H1 (cell line): ENCODE results near the gene GRIK1. TPM values are rescaled to one million over a fixed set of nuclear protein-coding genes. Genes with fewer than 3 reads are reported as not detected.

Source experiments
- CHD7 ChIP-seq: fragments of 300-600 bp; sonication (generic); IDR thresholded peaks from 2 replicates; pipeline ENCODE4 v1.7.1; 2012; ENCODE audit warnings: low read length, moderate library complexity, mild to moderate bottlenecking, inconsistent platforms; ENCODE audit not compliant: insufficient replicate concordance
- HDAC2 ChIP-seq, 2 experiments: fragments of 300-600 bp in 1 of 2; sonication (generic) in 1 of 2; IDR thresholded peaks; 2 replicates each; pipeline ENCODE4 v1.6.1; 2011 to 2012; ENCODE audit warnings: low read depth in 2 of 2, low read length in 2 of 2, mild to moderate bottlenecking in 2 of 2, moderate library complexity in 2 of 2, borderline replicate concordance in 1 of 2, inconsistent platforms in 1 of 2
- POLR2A ChIP-seq, 2 experiments: IDR thresholded peaks; 1 replicate in 1 of 2; 2 replicates in 1 of 2; pipeline ENCODE4 v1.6.1; 2011; ENCODE audit warnings: low read depth in 2 of 2, low read length in 2 of 2, mild to moderate bottlenecking in 2 of 2; ENCODE audit errors: control extremely low read depth in 1 of 2
- polyA plus RNA-seq, 7 experiments: library from polyadenylated mRNA; depleted of rRNA in 3 of 7; stranded (reverse) in 5 of 7; unstranded in 2 of 7; fragments of >200 nt in 5 of 7; fragments of 200-250 nt in 2 of 7; gene quantifications; 1 replicate in 5 of 7; 2 replicates in 1 of 7; 4 replicates in 1 of 7; pipeline versions ENCODE4 v1.2.1 to v1.2.3, GENCODE V29; 2011 to 2013; ENCODE audit warnings: missing spikeins in 2 of 7, mixed read lengths in 2 of 7
- total RNA-seq: library from RNA; stranded (reverse); fragmentation: NEBNext Ultra II Directional; extraction: Animal tissue kit (Norgen Biotek cat#: 25700); gene quantifications from 2 replicates; pipeline ENCODE4 v1.2.1, GENCODE V29; 2021

Gene GRIK1
- total and polyA plus RNA-seq, 2 of the 8 experiments (the other 6 are each of a cell fraction or from before 2014, with no cell fraction given), result 0.11 to 0.32 TPM

GRCh38 chr21:29630441-29630840 is 309.4 kb downstream of the GRIK1 start (continued):
- TF ChIP-seq CHD7 (no peak), HDAC2 (IDR thresholded peaks at IDR 0.05; ENCODE audit: borderline replicate concordance in 1 of 2, low read depth in 2 of 2, low read length in 2 of 2) (no peak), POLR2A (IDR thresholded peaks at IDR 0.05; ENCODE audit: control extremely low read depth in 1 of 2, low read depth in 2 of 2, low read length in 2 of 2) (no peak)
